ENCODE measurements around the gene TRAK2. TPM values are rescaled to one million over a fixed set of nuclear protein-coding genes. Genes with fewer than 3 reads are reported as not detected.

TRAK2 gene
- total RNA-seq, 4 donors from 2014 or later, result 12.4 to 21.8 (median 18.1) TPM

GRCh38 chr2:201361078-201361733 lies 90.1 kb downstream of the TRAK2 start:
- no peak for DNase-seq (ENCODE audit: low spot score in 2 of 2)
- intact Hi-C loops (cut with DNase I; ENCODE audit: low total_unique reads), result no loop called here
- TF ChIP-seq CTCF (IDR thresholded peaks at IDR 0.05) (no peak), POLR2A (IDR thresholded peaks at IDR 0.05) (no peak)
- no peak overlapping the region for H3K4me3 ChIP-seq (ENCODE audit: low read depth, poor library complexity, severe bottlenecking)
- 89 to 98% methylated on average over 2 of the region's 2 CpGs for WGBS, 2 donors

- intact Hi-C loops (cut with DNase I; ENCODE audit: low total_unique reads), result no loop called here
- WGBS, 2 donors, result 86 to 87% methylated on average over 4 of the region's 4 CpGs
- TF ChIP-seq POLR2A (IDR thresholded peaks at IDR 0.05), result no peak
- no peak for TF ChIP-seq CTCF (IDR thresholded peaks at IDR 0.05)
- H3K4me3 ChIP-seq (ENCODE audit: low read depth, poor library complexity, severe bottlenecking), result no peak overlapping the region
- DNase-seq (ENCODE audit: low spot score in 2 of 2), result no peak
Observed at GRCh38 chr2:201360256-201360655, 91.0 kb downstream of the TRAK2 start.

- 96% methylated on average over 7 of the region's 7 CpGs for WGBS, 2 donors
- DNase-seq (ENCODE audit: low spot score in 2 of 2), result no peak
- H3K4me3 ChIP-seq (ENCODE audit: low read depth, poor library complexity, severe bottlenecking), result no peak overlapping the region
- intact Hi-C loops (cut with DNase I; ENCODE audit: low total_unique reads), result no loop called here
- TF ChIP-seq CTCF (IDR thresholded peaks at IDR 0.05) (no peak), POLR2A (IDR thresholded peaks at IDR 0.05) (no peak)
Observed at GRCh38 chr2:201358684-201359083, 92.6 kb downstream of the TRAK2 start.

GRCh38 chr2:201357221-201357620 lies 94.0 kb downstream of the TRAK2 start, which contains the start of gene FLACC1:
Gene FLACC1 (minus strand): TSS chr2:201357345. CDS start chr2:201351404, 5,941 bp downstream.
- intact Hi-C loops (cut with DNase I; ENCODE audit: low total_unique reads), result no loop called here
- TF ChIP-seq POLR2A (IDR thresholded peaks at IDR 0.05) (no peak), CTCF (IDR thresholded peaks at IDR 0.05) (no peak)
- DNase-seq (ENCODE audit: low spot score in 2 of 2), result no peak
- no peak within 1 kb of the TSS for H3K4me3 ChIP-seq (ENCODE audit: low read depth, poor library complexity, severe bottlenecking)
- 5 to 19% methylated on average over 1 of the region's 1 CpG for WGBS, 2 donors

GRCh38 chr2:201353116-201353515 lies 98.1 kb downstream of the TRAK2 start:
- no peak for TF ChIP-seq CTCF (IDR thresholded peaks at IDR 0.05)
- TF ChIP-seq POLR2A (IDR thresholded peaks at IDR 0.05), result no peak
- no peak for DNase-seq (ENCODE audit: low spot score in 2 of 2)
- intact Hi-C loops (cut with DNase I; ENCODE audit: low total_unique reads), result no loop called here
- 61 to 68% methylated on average over 1 of the region's 1 CpG for WGBS, 2 donors
- H3K4me3 ChIP-seq (ENCODE audit: low read depth, poor library complexity, severe bottlenecking), result no peak overlapping the region

GRCh38 chr2:201350879-201351278 lies 100.4 kb downstream of the TRAK2 start:
- H3K4me3 ChIP-seq (ENCODE audit: low read depth, poor library complexity, severe bottlenecking), result no peak overlapping the region
- no peak for DNase-seq (ENCODE audit: low spot score in 2 of 2)
- WGBS, 2 donors, result 93 to 100% methylated on average over 4 of the region's 4 CpGs
- intact Hi-C loops (cut with DNase I; ENCODE audit: low total_unique reads), result no loop called here
- TF ChIP-seq CTCF (IDR thresholded peaks at IDR 0.05) (no peak), POLR2A (IDR thresholded peaks at IDR 0.05) (no peak)
